ENCODE results near the gene TCAIM. TPM values are rescaled to one million over a fixed set of nuclear protein-coding genes. Genes with fewer than 3 reads are reported as not detected.

Gene TCAIM
- total and polyA plus RNA-seq, 9 donors, result 11.1 to 24.0 (median 21.9) TPM

DNA sequence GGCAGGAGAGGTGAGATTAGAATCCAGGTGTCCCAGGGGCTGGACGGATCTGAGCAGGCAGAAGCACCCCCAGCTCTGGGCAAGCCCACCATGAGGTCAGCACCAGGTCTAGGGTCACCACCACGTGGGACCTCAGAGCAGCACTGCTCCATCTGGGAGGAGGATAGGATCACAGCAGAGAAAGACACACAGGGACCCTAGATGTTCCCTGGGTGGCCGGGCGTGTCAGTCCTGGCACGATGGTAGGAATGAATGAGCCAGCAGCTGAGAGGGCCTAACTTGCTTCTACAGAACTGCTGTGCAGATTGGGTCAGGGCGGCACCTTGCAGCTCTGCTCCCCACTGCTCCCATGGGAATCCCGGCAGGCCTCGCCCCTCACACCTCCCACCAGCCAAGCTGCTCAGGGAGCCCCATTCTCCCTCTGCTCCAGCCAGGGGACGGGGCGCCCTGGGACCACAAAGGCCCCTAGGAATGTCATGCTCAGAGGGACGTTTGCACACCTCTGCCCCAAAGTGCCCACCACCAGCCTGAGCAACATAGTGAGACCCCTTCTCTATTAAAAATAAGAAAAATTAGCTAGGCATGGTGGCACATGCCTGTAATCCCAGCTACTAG, 72.6 kb downstream of the TCAIM start:
- no peaks in the 10 kb centered on the region for H3K36me3 ChIP-seq
- TF ChIP-seq EP300 (IDR thresholded peaks at IDR 0.05), result no peak
- TF ChIP-seq, protein P1, sequence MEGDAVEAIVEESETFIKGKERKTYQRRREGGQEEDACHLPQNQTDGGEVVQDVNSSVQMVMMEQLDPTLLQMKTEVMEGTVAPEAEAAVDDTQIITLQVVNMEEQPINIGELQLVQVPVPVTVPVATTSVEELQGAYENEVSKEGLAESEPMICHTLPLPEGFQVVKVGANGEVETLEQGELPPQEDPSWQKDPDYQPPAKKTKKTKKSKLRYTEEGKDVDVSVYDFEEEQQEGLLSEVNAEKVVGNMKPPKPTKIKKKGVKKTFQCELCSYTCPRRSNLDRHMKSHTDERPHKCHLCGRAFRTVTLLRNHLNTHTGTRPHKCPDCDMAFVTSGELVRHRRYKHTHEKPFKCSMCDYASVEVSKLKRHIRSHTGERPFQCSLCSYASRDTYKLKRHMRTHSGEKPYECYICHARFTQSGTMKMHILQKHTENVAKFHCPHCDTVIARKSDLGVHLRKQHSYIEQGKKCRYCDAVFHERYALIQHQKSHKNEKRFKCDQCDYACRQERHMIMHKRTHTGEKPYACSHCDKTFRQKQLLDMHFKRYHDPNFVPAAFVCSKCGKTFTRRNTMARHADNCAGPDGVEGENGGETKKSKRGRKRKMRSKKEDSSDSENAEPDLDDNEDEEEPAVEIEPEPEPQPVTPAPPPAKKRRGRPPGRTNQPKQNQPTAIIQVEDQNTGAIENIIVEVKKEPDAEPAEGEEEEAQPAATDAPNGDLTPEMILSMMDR (IDR thresholded peaks at IDR 0.05), result no peak
- no peaks in the 10 kb centered on the region for H3K9me3 ChIP-seq
- no peaks in the 10 kb centered on the region for H3K4me1 ChIP-seq (ENCODE audit: insufficient read depth)
- intact Hi-C loops (cut with DNase I), result no loop called here
- WGBS, 3 donors, result 78 to 82% (median 81%) methylated on average over 11 of the region's 11 CpGs
- no peak overlapping the region for H3K4me3 ChIP-seq
- no peak for DNase-seq
- no peaks in the 10 kb centered on the region for H3K27me3 ChIP-seq
- no peak overlapping the region for H3K27ac ChIP-seq

DNA sequence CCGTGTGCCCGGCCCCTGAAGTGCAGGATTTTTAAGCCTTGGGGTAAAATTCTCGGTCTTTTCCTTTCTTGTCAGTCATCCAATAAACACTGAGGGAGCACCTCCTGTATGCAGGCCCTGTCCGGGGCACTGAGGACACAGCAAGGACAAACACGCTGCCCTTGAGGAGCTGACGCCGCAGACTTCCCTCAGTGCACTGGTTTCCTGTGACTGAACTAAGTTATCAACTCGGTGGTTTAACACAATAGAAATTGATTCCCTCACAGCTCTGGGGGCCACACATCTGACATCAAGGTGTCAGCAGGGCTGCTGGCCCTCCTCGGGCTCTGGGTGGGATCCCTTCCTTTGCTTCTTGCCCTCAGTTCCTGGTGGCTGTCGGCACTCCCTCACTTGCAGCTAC, 73.8 kb downstream of the TCAIM start:
- Histone ChIP-seq H3K4me1 (ENCODE audit: insufficient read depth) (no peaks in the 10 kb centered on the region), H3K27me3 (no peaks in the 10 kb centered on the region), H3K27ac (no peak overlapping the region), H3K4me3 (no peak overlapping the region), H3K36me3 (no peaks in the 10 kb centered on the region), H3K9me3 (no peaks in the 10 kb centered on the region)
- WGBS, 3 donors, result 67 to 86% (median 81%) methylated on average over 10 of the region's 10 CpGs
- intact Hi-C loops (cut with DNase I), result no loop called here
- TF ChIP-seq EP300 (IDR thresholded peaks at IDR 0.05), result no peak
- no peak for TF ChIP-seq POLR2A (IDR thresholded peaks at IDR 0.05)
- TF ChIP-seq, protein P1 (IDR thresholded peaks at IDR 0.05), result no peak
- no peak for DNase-seq

DNA sequence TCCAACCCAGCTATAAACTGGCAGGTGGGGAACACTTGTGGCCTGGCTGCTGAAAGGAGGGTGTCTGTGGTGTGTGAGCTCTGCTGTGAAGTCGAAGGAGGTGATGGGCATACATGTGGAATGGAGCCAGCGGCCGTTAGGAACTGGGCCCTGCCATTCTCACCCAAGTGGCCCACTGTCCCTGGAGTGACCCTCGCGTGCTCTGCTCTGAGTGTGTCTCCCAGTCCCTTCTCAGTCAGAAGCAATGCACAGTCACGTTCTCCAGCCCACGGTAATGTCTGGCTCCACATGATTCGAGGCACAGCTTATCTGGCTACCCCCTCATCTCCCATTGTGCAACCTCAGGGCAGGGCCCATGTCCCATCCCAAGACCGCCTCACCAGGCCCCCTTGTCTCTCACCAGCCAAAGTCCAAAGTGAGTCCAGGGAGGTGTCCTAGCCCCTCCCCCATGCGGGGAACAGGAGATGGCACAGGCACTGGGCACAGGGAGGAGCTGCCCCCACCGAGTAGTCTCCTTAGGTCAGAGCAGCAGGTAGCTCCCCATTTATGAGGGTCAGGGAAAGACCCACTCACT, 76.0 kb downstream of the TCAIM start:
- H3K27ac ChIP-seq, result no peak overlapping the region
- no peaks in the 10 kb centered on the region for H3K4me1 ChIP-seq (ENCODE audit: insufficient read depth)
- intact Hi-C loops (cut with DNase I), result no loop called here
- H3K4me3 ChIP-seq, result no peak overlapping the region
- DNase-seq, result no peak
- 78 to 80% (median 79%) methylated on average over 11 of the region's 11 CpGs for WGBS, 3 donors
- TF ChIP-seq POLR2A (IDR thresholded peaks at IDR 0.05), result no peak
- TF ChIP-seq, protein P1 (IDR thresholded peaks at IDR 0.05), result no peak
- TF ChIP-seq EP300 (IDR thresholded peaks at IDR 0.05), result no peak
- no peaks in the 10 kb centered on the region for H3K9me3 ChIP-seq
- H3K36me3 ChIP-seq, result no peaks in the 10 kb centered on the region
- no peaks in the 10 kb centered on the region for H3K27me3 ChIP-seq

DNA sequence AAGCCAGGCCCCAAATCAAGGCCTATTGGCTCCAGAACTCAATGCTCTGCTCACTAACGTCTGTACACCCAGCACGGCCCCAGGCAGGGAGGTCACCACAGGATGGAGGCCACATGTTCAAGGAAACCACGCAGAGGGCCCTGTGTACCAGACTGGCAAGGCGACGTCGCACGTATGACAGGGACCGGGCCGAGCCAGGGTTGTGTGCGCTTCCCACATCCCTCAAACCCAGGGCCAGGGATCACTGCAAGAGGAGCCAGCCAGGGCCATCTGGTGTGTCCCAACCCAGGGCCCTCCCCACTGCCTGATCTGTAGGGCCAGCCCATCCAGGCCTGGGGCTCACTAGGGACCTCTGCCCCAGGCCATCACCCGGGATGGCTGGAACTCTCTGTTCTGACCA, 76.9 kb downstream of the TCAIM start:
- Histone ChIP-seq H3K27ac (no peak overlapping the region), H3K4me3 (no peak overlapping the region), H3K27me3 (no peaks in the 10 kb centered on the region), H3K9me3 (no peaks in the 10 kb centered on the region), H3K4me1 (ENCODE audit: insufficient read depth) (no peaks in the 10 kb centered on the region), H3K36me3 (no peaks in the 10 kb centered on the region)
- DNase-seq, result no peak
- intact Hi-C loops (cut with DNase I), result no loop called here
- WGBS, 3 donors, result 88 to 91% (median 89%) methylated on average over 9 to 11 of the region's 11 CpGs
- TF ChIP-seq POLR2A (IDR thresholded peaks at IDR 0.05) (no peak), EP300 (IDR thresholded peaks at IDR 0.05) (no peak)
- TF ChIP-seq, protein P1 (IDR thresholded peaks at IDR 0.05), result no peak
